ENCODE measurements around the gene FGF12.

DNA sequence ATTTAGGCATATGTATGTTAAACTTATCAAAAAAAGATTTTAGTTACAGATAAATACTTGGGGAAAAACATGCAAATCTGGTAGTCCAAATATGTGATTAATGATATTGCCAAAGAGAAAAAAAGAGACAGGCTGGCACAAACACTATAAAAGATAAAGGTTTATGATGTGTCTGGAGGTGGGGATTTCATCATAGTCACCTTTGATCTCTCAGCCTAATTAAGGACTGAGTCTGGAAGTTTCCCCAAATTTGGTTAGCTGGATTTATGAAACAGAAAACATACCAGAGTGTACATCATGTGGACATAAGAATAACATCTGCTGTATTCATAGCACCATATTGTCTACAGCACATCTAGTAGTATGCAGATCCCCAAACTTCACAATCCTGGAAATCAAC is 157.0 kb downstream of the FGF12 start:
- TF ChIP-seq, protein P1, sequence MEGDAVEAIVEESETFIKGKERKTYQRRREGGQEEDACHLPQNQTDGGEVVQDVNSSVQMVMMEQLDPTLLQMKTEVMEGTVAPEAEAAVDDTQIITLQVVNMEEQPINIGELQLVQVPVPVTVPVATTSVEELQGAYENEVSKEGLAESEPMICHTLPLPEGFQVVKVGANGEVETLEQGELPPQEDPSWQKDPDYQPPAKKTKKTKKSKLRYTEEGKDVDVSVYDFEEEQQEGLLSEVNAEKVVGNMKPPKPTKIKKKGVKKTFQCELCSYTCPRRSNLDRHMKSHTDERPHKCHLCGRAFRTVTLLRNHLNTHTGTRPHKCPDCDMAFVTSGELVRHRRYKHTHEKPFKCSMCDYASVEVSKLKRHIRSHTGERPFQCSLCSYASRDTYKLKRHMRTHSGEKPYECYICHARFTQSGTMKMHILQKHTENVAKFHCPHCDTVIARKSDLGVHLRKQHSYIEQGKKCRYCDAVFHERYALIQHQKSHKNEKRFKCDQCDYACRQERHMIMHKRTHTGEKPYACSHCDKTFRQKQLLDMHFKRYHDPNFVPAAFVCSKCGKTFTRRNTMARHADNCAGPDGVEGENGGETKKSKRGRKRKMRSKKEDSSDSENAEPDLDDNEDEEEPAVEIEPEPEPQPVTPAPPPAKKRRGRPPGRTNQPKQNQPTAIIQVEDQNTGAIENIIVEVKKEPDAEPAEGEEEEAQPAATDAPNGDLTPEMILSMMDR (IDR thresholded peaks at IDR 0.05 in 4 of 5, conservative IDR thresholded peaks at IDR 0.05 in 1 of 5) = no peak
- TF ChIP-seq POLR2A (IDR thresholded peaks at IDR 0.05) = no peak
